Muscle of back (tissue), 11 donors: ENCODE results near the gene UGGT2. TPM values are rescaled to one million over a fixed set of nuclear protein-coding genes. Genes with fewer than 3 reads are reported as not detected.
"Not testable (repeated sequence)": the region's sequence is repeated elsewhere in the genome, so short reads cannot be mapped to it uniquely, and the experiment has no call there.

ENCODE experiments used
- DNase-seq, 3 donors: peaks; one replicate each; pipeline versions ENCODE4 v3.0.0 to v3.0.0-alpha.2; 2013
- polyA plus RNA-seq, 10 donors: library from polyadenylated mRNA; unstranded; fragments of 120-200 nt; gene quantifications; one replicate each; pipeline ENCODE4 v1.2.1, GENCODE V29; 2013; ENCODE audit not compliant: insufficient read length in 10 of 10

Gene UGGT2
- polyA plus RNA-seq, 10 donors, result 17.8 to 39.3 (median 22.5) TPM

DNA sequence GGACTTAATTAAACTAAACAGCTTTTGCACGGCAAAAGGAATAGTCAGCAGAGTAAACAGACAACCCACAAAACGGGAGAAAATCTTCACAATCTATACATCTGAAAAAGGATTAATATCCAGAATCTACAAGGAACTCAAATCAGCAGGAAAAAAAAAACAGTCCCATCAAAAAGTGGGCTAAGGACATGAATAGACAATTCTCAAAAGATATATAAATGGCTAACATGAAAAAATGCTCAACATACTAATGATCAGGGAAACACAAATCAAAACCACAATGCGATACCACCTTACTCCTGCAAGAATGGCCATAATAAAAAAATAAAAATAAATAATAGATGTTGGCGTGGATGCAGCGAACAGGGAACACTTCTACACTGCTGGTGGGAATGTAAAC is 1.7 kb downstream of the UGGT2 start:
- not testable (repeated sequence) for DNase-seq

DNA sequence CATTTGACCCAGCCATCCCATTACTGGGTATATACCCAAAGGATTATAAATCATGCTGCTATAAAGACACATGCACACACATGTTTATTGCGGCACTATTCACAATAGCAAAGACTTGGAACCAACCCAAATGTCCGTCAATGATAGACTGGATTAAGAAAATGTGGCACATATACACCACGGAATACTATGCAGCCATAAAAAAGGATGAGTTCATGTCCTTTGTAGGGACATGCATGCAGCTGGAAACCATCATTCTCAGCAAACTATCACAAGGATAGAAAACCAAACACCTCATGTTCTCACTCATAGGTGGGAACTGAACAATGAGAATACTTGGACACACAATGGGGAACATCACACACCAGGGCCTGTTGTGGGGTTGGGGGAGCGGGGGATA is 2.2 kb downstream of the UGGT2 start:
- not testable (repeated sequence) for DNase-seq

DNA sequence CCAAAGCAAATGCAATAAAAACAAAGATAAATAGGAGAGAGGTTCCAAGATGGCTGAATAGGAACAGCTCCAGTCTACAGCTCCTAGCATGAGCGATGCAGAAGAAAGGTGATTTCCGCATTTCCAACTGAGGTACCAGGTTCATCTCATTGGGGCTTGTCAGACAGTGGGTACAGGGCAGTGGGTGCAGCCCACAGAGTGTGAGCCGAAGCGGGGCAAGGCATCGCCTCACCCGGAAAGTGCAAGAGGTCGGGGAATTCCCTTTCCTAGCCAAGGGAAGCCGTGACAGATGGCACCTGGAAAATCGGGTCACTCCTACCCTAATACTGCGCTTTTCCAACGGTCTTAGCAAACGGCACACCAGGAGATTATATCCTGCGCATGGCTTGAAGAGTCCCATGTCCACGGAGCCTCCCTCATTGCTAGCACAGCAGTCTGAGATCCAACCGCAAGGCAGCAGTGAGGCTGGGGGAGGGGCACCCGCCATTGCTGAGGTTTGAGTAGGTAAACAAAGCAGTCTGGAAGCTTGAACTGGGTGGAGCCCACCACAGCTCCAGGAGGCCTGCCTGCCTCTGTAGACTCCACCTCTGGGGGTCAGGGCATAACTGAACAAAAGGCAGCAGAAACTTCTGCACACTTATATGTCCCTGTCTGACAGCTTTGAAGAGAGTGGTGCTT is 6.6 kb downstream of the UGGT2 start:
- not testable (repeated sequence) for DNase-seq

DNA sequence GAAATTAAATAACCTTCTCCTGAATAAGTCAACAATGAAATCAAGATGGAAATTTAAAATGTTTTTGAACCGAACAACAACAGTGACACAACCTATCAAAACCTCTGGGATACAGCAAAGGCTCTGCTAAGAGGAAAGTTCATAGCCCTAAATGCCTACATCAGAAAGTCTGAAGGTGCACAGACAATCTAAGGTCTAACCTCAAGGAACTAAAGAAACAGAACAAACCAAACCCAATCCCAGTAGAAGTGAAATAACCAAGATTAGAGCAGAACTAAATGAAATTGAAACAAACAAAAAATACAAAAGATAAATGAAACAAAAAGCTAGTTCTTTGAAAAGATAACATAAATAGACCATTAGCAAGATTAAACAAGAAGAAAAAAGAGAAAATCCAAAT is 9.0 kb downstream of the UGGT2 start:
- no peak for DNase-seq

DNA sequence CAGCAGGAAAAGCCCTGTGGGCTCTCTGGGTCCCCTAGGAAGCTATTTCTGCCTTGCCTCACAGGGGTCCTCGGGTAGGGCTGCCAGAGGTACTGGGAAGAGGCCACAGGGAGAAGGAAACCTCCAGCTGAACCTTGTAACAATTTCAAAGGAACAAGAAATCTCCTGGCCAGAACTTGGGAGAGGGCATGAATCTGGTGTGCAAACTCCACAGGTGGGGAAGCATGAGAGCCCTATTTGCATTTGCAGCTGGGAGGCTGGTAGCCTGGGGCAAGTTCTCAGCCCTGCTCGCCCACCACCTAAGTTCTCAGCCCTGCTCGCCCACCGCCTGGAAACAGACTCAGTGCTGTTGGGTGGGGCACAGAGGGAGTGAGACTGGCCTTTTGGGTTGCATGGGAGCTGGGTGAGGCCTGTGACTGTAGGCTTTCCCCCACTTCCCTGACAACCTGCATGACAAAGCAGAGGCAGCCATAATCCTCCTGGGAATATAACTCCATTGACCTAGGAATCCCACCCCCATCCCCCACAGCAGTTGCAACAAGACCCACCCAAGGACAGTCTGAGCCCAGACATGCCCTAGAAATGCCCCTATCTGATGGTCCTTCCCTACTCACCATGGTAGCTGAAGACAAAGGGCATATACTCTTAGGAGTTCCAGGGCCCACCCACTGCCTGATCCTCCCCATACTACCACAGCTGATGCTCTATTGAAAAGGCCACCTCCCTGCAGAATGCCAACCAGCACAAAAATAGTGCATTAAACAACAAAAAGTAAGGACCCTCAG is 11.7 kb downstream of the UGGT2 start:
- DNase-seq, result no peak

DNA sequence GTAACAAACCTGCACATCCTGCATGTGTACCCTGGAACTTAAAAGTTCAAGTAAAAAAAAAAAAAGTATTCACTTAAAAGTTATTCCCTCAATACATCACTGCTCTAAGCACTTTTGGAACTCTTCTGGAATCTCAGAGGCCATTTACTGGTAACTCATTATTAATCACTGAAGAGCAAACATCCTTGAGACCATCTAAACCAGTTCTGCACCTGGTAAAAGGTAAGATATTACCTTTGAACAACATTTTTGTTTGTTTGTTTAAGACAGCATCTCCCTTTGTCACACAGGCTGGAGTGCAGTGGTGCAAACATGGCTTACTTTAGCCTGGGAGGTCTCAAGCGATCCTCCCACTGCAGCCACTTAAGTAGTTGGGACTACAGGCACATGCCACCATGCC is 16.7 kb downstream of the UGGT2 start:
- no peak for DNase-seq

DNA sequence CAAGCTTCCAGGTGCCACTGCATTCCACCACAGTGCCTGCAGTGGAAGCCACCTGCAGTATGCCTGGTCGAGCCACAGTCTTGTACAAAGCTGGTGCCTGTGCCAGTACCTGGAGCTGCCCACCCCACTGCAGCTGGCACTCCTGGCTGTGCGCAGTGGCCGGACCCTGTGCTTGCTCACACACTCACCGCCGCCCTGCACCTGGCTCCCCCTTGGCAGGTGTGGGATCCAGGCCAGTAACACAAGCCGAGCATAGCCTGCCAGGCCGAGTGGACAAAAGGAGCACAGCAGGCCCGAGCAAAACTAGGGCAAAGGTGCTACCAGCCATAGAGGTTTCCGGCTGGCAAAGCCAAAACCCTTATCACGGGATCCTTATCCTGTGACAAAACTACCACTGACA is 18.5 kb downstream of the UGGT2 start:
- no peak for DNase-seq

DNA sequence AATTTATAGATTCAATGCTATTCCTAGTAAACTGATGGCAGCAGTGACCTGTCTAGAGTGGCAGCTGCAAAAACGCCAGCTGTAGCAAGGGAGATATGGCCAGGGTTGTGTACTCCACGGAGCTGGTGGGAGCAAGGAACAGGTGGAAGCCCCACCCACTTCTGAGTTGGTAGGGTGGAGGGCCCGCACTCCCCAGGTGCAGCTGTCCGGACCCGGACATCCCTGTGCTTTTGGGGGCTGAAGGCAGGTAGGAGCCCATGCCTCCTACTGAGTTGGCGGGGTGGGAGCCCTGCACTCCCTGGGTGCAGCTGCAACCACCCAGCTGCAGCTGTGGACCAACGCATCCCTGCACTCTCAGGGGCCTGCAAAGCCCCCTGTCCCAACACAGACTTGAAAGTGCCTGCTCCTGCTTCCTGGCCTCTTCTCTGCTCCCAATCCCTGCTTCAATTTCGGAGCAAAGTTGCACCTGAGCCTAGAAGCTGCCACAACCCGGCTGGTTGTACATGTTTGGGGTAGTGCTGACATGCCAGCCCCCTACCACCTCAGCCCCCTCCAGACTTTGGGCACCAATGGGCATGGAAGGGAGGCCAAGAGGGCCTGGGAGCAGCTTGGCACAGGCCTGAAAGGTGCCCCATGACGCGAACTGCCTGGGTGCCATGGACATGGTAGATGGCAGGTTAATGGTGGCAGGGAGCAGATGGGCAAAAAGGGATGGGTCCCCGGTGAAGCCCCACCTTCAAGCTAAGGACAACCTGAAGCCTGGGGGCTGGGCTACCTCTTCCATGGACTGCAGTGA is 19.8 kb downstream of the UGGT2 start:
- no peak for DNase-seq

DNA sequence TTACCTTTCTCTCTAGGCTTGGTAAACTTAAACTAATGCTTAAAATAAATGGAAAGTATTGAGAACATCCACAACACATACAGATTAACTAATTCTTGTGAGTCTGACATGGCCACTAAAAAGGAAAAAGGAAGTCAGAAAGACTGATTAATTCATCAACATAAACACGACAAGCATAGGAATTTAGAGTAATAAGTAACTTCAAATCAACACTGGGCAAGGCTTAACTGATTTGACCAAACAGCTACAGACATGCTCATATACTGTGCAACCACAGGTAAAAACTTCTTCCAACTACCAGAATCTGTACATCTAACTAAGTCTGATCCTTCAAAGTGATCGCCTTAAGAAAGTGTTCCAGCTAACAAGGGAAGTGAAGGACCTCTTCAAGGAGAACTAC is 20.5 kb downstream of the UGGT2 start:
- DNase-seq, result no peak

DNA sequence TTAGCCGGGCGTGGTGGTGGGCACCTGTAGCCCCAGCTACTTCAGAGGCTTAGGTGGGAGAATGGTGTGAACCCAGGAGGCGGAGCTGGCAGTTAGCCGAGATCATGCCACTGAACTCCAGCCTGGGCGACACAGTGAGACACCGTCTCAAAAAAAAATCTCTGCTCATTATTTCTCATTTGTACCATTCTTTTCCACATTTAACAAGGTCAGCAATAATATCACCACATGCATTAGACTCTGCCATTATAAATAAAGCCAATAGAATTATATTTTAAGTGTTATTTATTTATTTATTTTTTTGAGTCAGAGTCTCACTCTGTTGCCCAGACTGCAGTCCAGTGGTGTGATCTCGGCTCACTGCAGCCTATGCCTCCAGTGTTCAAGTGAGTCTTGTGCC is 24.2 kb downstream of the UGGT2 start:
- DNase-seq, result no peak

DNA sequence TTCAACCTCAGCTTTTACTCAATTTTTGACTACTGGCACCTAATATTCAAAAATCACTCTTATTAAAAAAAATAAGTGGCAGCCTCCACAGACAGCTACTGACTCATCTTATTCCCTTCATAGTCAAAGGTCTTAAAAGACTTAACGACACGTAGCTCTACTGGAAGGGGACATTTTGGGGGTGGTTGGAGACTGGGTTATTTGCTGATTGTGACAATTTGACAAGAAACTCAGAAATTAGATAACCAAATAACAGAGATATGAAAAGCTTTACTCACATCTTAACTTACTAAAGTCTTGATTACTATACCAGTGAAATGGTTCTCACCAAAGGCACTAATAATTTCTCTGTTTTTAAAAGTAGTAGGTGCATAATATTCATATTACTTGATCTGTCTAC is 25.7 kb downstream of the UGGT2 start:
- DNase-seq, result no peak

DNA sequence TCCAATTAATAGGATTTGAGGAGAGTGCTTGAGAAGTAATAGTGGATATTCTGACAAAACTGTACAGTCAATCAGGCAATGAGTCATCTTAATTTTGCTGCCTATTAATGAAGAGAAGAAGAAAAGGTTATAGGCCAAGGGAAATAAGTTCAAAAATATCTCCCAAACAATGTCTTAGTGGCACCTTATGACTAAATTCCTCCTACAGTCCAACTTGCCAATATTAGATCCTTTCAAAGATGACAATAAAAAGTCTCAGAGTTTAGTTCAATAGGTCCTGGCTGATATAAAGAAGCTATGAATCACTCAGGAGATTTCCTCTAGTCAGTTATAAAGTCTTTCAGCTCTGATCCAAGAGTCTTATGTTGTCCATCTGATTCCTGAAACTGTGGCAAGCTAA is 27.9 kb downstream of the UGGT2 start:
- no peak for DNase-seq

DNA sequence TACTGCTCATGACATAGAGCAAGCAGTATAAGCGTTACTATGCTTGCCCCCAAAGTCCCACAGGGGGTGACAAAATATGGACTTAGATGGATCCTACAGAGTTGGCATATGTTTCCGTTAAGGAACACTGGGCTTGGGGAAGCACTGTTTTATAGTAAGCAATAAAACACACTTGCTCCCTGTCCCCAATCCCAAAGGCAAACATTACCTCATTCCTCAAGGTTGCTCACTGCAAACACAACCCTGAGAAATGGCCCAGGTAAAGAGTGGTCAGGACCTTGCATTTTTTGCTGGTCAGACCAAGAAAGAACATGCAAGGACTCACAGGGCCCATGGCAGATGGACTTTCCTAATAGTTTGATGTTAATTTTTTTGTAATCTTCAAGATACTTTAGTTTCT is 32.3 kb downstream of the UGGT2 start:
- no peak for DNase-seq

DNA sequence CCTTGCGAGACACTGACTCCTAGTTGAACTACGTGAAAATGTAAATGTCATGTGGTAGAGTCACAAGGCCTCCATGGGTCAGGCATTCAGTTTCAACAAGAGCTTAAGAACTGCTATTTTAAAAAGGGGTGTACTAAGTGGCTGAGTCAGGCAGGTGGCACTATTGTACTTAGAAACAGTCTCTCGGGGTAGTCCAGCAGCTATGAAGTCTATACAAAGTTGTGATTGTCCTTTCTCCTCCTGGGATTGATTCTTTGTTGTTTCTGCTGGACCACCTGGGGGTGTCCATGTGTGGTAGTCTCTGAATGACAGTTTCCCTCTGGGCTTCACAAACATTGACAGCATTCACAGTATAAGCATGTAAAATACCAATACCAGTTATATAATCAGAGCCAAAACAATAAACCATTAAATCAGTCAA is 33.0 kb downstream of the UGGT2 start:
- peak; percentile 26 to 49 (median 36) for DNase-seq

DNA sequence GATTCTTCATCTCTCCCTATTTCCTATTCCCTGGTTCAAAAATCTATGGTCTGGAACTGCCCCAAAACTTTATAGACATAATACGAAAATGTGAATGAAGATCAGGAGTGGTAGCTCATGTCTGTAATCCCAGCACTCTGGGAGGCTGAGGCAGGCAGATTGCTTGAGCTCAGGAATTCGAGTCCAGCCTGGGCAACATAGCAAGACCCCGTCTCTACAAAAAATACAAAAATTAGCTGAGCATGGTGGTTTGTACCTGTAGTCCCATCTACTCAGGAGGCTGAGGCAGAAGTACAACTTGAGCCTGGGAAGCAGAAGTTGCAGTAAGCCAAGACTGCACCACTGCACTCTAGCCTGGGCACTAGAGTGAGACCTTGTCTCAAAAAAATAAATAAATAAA is 35.1 kb downstream of the UGGT2 start:
- DNase-seq, result no peak

DNA sequence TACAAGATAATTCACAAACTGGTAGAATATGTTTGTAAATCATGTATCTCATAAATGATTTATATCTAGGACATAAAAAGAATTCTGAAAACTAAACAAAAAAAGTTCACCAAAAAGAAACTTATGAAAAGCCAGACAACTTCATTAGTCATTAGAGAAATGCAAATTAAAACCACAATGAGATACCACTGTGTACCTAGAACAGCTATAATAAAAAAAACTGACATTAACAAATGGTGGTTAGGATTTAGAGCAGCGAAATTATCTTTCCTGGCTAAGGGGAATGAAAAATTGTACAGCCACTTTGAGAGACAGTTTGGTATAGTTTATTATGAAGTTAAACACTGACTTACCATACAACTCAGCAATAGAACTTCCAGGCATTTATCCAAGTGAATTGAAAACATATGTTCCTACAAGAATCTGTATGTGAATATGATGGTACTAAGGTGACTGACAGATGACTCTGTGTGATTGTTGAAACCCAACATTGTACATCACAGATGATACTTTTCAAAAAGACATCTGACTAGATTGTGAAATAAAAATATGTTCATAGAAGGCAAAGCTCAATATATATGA is 41.8 kb downstream of the UGGT2 start:
- peak; percentile 28 to 56 (median 37) for DNase-seq

DNA sequence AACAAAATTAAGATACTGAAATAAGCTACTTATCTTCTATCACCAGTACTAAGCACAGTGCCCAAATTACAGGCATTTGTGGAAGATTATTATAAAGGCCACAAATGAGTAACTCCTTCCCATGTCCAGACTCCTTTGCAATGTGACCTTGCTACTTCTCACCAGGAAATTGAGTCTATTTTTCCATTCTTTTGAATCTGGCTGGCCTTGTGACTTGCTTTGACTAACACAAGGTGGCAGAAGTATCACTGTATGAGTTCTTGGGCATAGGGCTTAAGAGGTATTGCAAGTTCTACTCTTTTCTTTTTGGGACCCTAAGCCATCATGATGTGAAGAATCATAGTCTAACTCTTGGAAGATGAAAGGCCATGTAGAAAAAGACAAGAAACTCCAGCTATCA is 49.9 kb downstream of the UGGT2 start:
- DNase-seq, result no peak

DNA sequence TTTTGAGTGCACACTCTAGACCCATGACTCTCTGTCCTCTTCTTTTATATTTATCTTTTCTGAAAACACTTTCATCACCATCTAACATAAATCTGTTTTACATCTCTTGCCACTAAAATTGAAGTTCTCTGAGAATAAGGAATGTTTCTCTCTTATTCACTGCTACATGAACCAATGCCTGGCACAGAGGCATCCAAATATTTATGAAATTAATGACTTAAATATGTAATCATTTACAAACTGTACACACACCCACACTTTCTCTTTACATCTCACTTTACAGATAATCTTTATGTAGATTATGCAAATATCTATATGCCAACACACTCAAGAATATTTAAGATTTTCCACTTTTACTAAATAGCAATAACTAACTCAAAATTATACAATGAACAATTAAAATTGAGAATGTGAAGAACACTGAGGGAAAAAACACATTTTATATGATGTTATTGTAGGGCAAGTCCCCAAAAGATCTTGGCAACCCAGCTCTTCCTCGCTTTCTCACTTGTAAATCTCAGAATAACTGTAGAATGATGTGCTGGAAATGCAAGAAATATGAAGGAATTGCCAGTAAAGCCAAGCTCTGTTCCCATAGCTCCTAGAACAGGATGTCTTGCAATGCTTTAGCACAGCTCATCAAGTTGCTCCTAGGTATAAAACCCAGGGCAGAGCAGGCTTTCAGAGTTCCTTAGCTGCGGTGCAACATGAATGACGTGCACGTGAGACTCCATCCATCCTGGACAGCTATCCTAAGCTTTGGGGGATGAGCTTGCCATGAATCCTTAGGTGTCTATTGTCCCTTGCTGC is 50.7 kb downstream of the UGGT2 start:
- DNase-seq, result peak in 2 of 3 donors; percentile 10 to 22

DNA sequence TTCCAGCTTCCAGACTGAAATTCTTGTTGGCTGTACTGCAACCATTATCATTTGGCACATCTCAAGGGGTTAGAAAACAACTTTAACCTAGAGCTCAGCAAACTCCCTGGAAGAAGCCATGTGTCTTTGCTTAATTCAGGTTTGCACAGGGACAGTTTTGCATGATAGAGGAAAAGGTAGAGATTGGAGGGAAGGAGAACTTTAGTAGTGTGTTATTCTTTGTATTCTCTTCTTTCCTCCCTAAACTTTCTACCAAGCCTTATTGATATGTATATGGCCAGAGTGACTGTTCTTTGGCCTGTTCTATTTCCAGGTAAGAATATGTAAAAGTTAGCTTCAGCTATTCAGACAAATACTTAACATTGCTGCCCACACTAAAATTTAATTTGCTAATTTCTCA is 53.1 kb downstream of the UGGT2 start:
- DNase-seq, result no peak

DNA sequence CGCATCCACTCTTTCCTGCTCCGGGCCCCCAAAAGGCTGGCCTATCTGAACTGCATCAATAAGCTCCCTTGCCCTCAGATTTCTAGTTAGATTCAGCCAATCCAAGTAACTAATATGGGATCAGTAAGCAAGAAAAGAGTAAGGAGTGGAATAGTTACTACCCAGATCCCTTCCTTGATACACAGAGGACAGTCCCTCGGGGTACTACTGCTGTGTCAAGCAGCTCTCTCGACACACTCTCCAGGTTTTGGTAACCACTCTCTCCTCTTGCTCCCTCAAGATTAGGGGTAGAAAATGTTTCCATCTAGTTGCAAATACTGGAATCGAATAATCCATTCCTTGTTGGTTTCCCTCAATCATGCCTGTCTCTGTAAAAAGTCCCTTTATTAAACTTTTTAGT is 65.4 kb downstream of the UGGT2 start:
- no peak for DNase-seq

DNA sequence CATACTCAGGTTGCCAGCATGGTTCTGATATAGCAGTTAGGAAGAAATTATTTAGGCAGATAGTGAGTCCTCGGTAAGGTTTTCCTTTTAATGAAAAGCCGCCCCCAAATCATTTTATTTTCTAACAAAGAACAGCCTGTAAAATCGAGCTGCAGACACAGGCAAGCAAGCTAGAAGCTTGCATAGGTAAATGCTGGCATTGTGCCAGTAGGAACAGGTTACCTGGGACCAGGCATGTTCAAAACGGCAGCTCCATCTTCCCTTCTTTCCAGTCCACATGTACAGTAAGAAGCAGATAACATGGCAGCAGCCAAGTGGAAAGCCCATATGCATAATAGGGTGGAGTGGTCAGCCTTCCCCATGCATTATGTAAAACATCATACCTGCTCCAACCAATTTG is 71.1 kb downstream of the UGGT2 start:
- DNase-seq, result no peak
